ENCODE measurements around the gene EVX2.

The EVX2 gene

GRCh38 chr2:176124947-176125771 is 41.4 kb upstream of the EVX2 start:
- ATAC-seq = no peak
- Mint-ChIP-seq H3K27ac (no peak overlapping the region), H3K27me3 (peaks cover 96% of the 10 kb centered on the region), H3K4me3 (no peak overlapping the region), H3K4me1 (peaks cover 40% of the 10 kb centered on the region), H3K9me3 (no peaks in the 10 kb centered on the region)
- DNase-seq = peak in 1 of 2 donors; percentile 7

GRCh38 chr2:176124110-176124946 is 40.6 kb upstream of the EVX2 start:
- Mint-ChIP-seq H3K9me3 (no peaks in the 10 kb centered on the region), H3K4me1 (peaks cover 39% of the 10 kb centered on the region), H3K4me3 (no peak overlapping the region), H3K27me3 (peaks cover 99% of the 10 kb centered on the region), H3K27ac (no peak overlapping the region)
- ATAC-seq = no peak
- peak in 1 of 2 donors; percentile 7 for DNase-seq

DNA sequence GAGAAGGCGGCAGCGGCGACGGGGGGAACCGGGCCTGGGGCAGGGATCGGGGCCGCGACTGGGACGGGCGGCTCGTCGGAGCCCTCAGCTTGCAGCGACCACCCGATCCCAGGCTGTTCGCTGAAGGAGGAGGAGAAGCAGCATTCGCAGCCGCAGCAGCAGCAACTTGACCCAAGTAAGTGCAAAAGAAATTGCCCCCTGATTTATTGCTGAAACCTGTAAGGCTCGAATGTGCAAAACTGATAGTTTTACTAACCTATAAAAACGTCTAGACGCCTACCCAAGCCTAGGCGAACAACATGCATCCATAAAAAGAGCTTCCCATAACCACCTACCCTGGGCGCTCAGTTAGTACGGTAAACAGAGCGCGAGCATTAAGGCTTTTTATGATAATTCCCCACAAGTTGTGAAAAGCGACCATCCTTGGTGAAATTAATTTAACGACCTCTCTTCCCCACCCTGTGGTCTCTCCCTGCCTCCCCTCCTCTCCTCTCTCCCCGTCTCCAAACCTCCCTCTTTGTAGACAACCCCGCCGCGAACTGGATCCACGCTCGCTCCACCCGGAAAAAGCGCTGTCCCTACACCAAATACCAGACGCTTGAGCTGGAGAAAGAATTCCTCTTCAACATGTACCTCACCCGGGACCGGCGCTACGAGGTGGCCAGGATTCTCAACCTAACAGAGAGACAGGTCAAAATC is 39.8 kb upstream of the EVX2 start:
- Mint-ChIP-seq H3K27me3 (peaks cover 99% of the 10 kb centered on the region), H3K27ac (no peak overlapping the region), H3K9me3 (peaks cover 0 to 5% of the 10 kb centered on the region in 2 donors), H3K4me3 (peak overlapping the region; percentile 18 to 67), H3K4me1 (peaks cover 38% of the 10 kb centered on the region)
- DNase-seq (no peak), ATAC-seq (no peak)

GRCh38 chr2:176122683-176123410 is 39.1 kb upstream of the EVX2 start, which contains the start of gene HOXD9:
Gene HOXD9, plus strand, starts transcription at chr2:176122719. Its CDS starts 50 bp downstream, at chr2:176122769.
- ATAC-seq = peak; percentile 50
- peak within 1 kb of the TSS; percentile 68 to 80 for H3K4me3 Mint-ChIP-seq

GRCh38 chr2:176122052-176122682 is 38.4 kb upstream of the EVX2 start:
- Mint-ChIP-seq H3K4me1 (peaks cover 33% of the 10 kb centered on the region), H3K9me3 (peaks cover 3 to 8% of the 10 kb centered on the region in 2 donors)
- DNase-seq = no peak

More at GRCh38 chr2:176122683-176123410, 39.1 kb upstream of the EVX2 start, which contains the start of gene HOXD9:
- H3K9me3 Mint-ChIP-seq = peaks cover 0 to 8% of the 10 kb centered on the region in 2 donors
- peak in 1 of 2 donors; percentile 29 for DNase-seq
- peaks cover 99% of the 10 kb centered on the region for H3K27me3 Mint-ChIP-seq
- H3K27ac Mint-ChIP-seq = no peak within 1 kb of the TSS
- H3K4me1 Mint-ChIP-seq = peaks cover 38% of the 10 kb centered on the region

GRCh38 chr2:176121190-176122051 is 37.7 kb upstream of the EVX2 start:
- Mint-ChIP-seq H3K27me3 (peaks cover 99% of the 10 kb centered on the region), H3K4me3 (peak overlapping the region in 1 of 2 donors; percentile 39), H3K4me1 (peaks cover 33% of the 10 kb centered on the region), H3K27ac (no peak overlapping the region), H3K9me3 (peaks cover 8 to 11% of the 10 kb centered on the region in 2 donors)
- ATAC-seq (no peak), DNase-seq (peak in 1 of 2 donors; percentile 7)

More at GRCh38 chr2:176122052-176122682, 38.4 kb upstream of the EVX2 start:
- H3K27ac Mint-ChIP-seq = no peak overlapping the region
- H3K4me3 Mint-ChIP-seq = peak overlapping the region; percentile 68 to 80
- peaks cover 99% of the 10 kb centered on the region for H3K27me3 Mint-ChIP-seq
- ATAC-seq = peak; percentile 19

DNA sequence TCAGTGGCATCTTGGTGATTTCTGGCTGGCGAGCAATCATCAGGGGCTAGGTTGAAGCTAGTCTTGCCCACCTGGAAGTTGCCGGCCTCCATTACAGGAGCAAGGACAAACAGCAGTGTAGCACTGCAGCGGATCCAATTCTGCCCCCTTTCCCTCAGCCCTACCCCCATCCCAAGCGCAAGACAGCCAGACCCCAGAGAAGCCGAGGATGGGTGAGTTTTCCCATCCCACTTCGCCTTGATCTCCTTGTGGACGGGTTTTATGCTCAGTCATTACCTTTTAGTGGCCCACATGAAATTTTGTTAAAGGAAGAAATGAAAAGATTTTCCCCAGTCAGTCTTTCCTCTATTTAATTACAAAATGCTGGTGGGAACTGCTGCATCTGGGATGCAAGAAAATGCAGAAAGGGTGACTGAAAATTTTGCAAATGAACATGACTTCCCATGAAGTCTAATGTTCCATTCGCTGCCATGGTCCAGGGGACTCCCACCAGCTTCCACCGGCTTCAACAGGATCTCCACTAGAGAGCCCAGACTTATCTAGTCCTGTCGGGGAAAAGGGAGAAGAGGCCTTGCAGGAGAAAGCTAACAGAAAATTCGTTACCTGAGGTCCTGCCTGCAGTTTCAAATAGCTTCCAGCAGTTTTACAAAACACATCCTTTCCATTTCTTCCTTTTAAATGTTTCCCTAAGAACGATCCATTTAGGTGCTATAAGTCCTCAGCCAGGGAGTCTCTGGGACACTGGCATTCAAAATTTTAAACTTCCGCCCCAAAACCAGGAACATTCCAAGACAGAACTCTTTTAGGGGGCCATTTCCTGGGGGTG is 36.8 kb upstream of the EVX2 start:
- H3K27me3 Mint-ChIP-seq = peaks cover 99% of the 10 kb centered on the region
- H3K27ac Mint-ChIP-seq = no peak overlapping the region
- peaks cover 8 to 11% of the 10 kb centered on the region in 2 donors for H3K9me3 Mint-ChIP-seq
- H3K4me3 Mint-ChIP-seq = no peak overlapping the region
- DNase-seq (no peak), ATAC-seq (no peak)
- H3K4me1 Mint-ChIP-seq = peaks cover 33% of the 10 kb centered on the region

DNA sequence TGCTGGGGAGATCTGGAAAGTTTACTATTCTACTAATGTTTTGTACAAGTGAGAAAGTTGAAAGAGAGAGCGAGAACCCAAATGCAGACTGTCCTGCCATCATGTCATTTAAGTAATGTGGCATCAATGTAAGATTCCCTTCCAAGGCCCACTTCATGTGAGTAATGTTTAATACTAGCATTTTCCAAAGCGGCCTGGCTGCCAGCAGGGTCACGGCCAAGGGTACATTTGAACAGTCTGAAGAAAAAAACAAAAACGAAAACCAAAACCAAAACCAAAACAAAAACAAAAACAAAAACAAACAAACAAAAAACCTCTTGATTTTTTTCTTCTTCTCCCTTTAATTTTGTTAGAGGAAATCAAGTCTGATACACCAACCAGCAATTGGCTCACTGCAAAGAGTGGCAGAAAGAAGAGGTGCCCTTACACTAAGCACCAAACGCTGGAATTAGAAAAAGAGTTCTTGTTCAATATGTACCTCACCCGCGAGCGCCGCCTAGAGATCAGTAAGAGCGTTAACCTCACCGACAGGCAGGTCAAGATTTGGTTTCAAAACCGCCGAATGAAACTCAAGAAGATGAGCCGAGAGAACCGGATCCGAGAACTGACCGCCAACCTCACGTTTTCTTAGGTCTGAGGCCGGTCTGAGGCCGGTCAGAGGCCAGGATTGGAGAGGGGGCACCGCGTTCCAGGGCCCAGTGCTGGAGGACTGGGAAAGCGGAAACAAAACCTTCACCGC is 35.0 kb upstream of the EVX2 start:
- Mint-ChIP-seq H3K27me3 (peaks cover 96% of the 10 kb centered on the region), H3K27ac (no peak overlapping the region), H3K4me3 (peak overlapping the region in 1 of 2 donors; percentile 0), H3K9me3 (peaks cover 8 to 11% of the 10 kb centered on the region in 2 donors), H3K4me1 (peaks cover 26% of the 10 kb centered on the region)
- DNase-seq (no peak), ATAC-seq (no peak)

- Mint-ChIP-seq H3K9me3 (peaks cover 8 to 11% of the 10 kb centered on the region in 2 donors), H3K4me1 (peaks cover 19% of the 10 kb centered on the region), H3K27ac (no peak overlapping the region), H3K4me3 (no peak overlapping the region), H3K27me3 (peaks cover 96% of the 10 kb centered on the region)
- ATAC-seq (no peak), DNase-seq (no peak)
These were observed 34.1 kb upstream of the EVX2 start for GRCh38 chr2:176117823-176118371.

GRCh38 chr2:176117162-176117822 is 33.5 kb upstream of the EVX2 start:
- Mint-ChIP-seq H3K4me3 (no peak overlapping the region), H3K4me1 (peaks cover 19% of the 10 kb centered on the region), H3K9me3 (peaks cover 8 to 11% of the 10 kb centered on the region in 2 donors), H3K27me3 (peaks cover 96% of the 10 kb centered on the region), H3K27ac (no peak overlapping the region)
- DNase-seq = no peak
- ATAC-seq = no peak

- ATAC-seq (no peak), DNase-seq (no peak)
- peaks cover 8 to 11% of the 10 kb centered on the region in 2 donors for H3K9me3 Mint-ChIP-seq
- H3K4me3 Mint-ChIP-seq = no peak within 1 kb of the TSS
- peaks cover 97% of the 10 kb centered on the region for H3K27me3 Mint-ChIP-seq
- H3K4me1 Mint-ChIP-seq = peaks cover 18% of the 10 kb centered on the region
- H3K27ac Mint-ChIP-seq = peak within 1 kb of the TSS in 1 of 2 donors; percentile 63
These were observed 32.4 kb upstream of the EVX2 start, which contains the start of gene HOXD10 for GRCh38 chr2:176115883-176116813. Gene HOXD10, plus strand, starts transcription at chr2:176116778. Its CDS starts 56 bp downstream, at chr2:176116834.

Measured in stimulated activated naive CD8-positive, alpha-beta T cell treated with anti-CD3 and anti-CD28 coated beads, Interleukin-15, amount 100 ng/mL, for 72 hours (primary cell).